GM21381 (cell line): ENCODE results near the gene PDGFC.

Experiments used
- ATAC-seq: cut with Tn5 transposase; IDR thresholded peaks from one replicate; pipeline ENCODE4 v1.9.1; 2021; ENCODE audit warnings: mild to moderate bottlenecking, moderate library complexity; ENCODE audit not compliant: unreplicated experiment

PDGFC gene

DNA sequence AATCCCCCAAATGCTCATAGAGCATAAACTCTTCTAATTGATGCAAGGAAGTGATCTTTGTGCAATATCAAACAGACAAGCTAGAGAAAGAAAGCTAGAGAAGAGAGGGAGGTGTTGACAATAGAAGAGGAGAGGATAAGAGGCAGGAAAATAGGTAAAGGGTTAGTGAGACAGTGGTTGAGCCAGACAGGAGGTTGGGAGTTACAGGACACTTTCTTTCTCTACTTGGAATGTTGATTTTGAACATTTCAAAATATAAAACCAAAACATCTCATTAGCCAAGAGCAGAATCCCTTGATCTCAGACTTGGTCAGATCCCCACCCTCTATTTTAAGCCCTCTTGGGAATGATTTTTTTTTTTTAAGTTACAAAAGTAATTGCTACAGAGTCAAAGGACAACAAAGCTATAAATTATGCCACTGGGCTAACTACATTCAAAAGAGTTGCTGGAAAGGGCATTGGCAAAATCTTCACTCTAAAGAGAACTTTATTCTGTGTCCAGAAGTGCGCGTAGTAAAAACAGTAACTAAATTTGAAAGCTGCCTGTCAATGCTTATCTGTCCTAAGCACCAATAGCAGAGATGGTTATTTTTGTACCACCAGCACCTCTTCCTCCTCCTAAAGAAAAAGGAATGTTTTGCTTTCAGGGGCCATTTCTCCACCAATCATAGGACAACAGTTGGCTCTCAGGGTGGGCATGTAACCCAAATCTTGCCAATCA, 133.8 kb downstream of the PDGFC start:
- ATAC-seq: no peak

GRCh38 chr4:156832886-156833285, 138.7 kb downstream of the PDGFC start:
- no peak for ATAC-seq

DNA sequence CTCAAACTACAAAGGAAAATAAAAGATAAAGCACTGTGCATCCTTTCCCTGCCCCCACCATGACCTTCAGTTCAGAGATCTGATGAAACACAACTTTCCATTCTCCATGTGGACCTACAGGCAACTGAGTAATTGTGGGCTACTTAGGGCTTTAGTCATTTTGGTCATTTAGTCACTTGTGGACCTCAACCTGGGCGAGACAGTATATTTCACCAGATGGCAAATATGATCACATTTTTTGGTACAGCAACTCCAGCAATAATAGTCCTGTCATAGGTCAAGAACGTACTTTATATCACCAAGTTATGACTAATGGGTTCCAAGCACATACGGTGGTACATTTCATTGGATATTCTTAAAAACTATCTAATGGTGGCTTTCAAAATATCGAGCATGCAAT, 141.2 kb downstream of the PDGFC start:
- no peak for ATAC-seq

- ATAC-seq: no peak
Measured at GRCh38 chr4:156829201-156829873, 142.3 kb downstream of the PDGFC start.

DNA sequence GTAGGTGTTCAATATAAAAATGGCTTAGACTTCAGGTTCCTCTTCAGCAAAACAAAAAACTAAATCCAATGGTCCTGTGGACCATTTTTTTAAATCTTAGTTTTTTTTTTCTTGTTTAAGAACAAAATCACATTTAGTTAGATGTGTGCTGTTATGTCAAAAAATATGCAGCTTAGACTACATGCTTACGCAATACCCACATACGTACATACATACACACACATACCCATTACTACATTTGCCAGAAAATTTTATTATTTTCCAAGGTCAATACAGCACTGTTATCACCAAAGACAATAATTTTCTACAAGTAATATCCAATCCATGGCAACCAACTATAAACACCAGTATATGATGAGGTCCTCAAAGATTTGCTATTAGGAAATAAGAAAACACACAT, 144.1 kb downstream of the PDGFC start:
- ATAC-seq: no peak

DNA sequence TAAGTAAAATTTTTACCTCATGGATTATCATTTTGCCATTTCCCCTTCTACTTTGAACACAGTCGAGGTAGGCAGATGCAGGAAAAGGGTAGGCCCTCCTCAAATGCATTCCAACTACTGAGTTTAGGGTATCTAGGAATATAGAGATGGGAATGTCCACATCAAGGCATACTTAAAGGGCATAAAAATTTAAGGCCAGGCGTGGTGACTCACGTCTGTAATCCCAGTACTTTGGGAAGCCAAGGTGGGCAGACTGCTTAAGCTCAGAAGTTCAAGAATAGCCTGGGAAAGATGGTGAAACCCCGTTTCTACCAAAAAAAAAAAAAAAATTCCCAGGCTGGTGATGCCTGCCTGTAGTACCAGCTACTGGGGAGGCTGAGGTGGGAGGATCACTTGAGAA, 146.5 kb downstream of the PDGFC start:
- no peak for ATAC-seq

- no peak for ATAC-seq
Measured at GRCh38 chr4:156824451-156825060, 147.0 kb downstream of the PDGFC start.

- no peak for ATAC-seq
Measured at GRCh38 chr4:156820931-156821330, 150.7 kb downstream of the PDGFC start.

GRCh38 chr4:156816360-156816755, 155.2 kb downstream of the PDGFC start:
- ATAC-seq: no peak

- no peak for ATAC-seq
Measured at GRCh38 chr4:156815717-156816359, 155.8 kb downstream of the PDGFC start.

GRCh38 chr4:156811963-156812362, 159.6 kb downstream of the PDGFC start:
- no peak for ATAC-seq

GRCh38 chr4:156811286-156811685, 160.3 kb downstream of the PDGFC start:
- no peak for ATAC-seq

- ATAC-seq: no peak
Measured at GRCh38 chr4:156805696-156806095, 165.9 kb downstream of the PDGFC start.

DNA sequence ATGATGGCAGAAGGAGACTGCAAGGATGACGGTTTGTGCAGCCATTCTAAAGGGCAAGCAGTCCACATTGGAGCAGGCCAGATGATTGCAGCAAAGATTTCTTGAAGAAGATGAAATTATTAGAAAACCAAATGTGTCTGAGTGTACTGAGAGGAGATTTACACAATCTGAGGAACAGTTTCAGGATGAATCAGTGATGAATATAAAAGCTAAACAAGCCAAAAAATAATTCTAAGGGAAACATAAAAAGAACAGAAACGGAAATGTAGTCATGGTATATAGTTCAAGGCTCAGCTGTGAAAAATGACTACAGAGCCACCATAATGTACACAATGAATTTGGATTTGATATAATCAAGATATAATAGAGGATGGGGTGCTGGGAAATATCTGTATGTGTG, 168.5 kb downstream of the PDGFC start:
- no peak for ATAC-seq

GRCh38 chr4:156800463-156800862, 171.1 kb downstream of the PDGFC start:
- ATAC-seq: no peak

DNA sequence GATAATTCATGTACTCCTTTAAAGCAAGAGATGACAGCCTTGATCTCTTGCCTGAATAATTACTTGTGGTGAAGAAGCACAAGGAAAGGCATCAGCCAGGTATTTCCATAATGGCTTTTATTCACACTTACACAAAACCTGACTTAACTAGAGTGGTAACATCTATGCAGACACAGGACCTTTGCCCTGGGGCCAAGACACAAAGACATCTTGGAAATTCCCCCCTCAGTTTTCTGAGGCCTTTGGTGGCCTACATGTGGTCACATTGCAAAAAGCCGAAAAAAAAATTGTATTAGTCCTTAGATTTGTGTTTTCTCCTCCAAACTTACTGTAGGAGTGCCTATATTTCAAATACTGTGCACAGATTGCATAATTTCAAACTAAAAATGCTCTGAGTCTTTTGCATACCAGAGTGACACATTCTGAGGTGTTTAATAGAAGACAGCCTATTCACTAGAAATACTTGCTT, 172.4 kb downstream of the PDGFC start:
- no peak for ATAC-seq

GRCh38 chr4:156798438-156798837, 173.2 kb downstream of the PDGFC start:
- ATAC-seq: no peak

GRCh38 chr4:156797206-156797605, 174.4 kb downstream of the PDGFC start:
- ATAC-seq: no peak

DNA sequence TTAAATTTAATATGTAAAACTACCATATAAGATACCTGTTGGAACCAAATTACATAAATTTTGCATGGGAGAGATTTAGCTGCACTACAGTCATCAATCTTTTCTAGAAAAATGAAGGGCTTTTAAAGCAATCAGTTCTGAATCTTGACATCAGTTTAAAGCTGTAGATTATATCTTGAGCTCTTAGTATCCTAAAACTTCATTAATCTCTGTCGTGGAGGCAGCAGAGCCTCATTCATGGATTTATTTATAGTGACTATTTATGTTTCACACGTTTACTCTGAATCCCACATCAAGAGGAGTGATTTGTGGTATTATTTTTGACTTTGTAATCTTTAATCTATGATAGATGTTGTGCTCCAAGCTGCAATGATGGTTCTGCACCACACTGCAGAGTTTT, 175.9 kb downstream of the PDGFC start:
- no peak for ATAC-seq

- no peak for ATAC-seq
Measured at GRCh38 chr4:156794863-156795262, 176.7 kb downstream of the PDGFC start.

DNA sequence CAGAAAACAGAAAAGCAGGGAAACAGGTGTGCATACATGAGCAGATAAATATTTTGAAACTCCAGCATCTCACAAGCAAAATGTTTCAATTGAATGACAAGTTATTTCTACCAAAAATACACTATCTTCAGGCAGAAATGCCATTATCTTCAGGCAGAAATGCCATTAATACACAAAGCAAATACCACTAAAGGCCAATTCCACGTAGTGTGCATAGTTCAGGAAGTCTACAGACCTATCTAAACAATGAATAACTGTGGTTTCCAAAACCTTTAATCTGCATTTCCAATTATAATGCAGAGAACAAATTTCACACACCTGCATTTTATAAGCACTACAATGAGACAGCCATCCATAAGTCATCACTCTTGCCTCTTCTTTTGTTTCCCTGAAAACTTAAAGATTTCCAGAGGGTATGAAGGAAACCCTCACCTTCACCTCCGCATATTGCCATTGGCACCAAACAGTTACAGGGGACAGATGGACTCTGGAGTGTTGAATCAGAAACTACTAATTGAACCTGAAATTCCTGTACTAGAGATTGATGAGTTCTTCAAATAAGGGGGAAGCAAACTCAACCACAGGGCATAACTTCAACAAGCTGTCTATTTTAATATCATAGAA, 179.0 kb downstream of the PDGFC start:
- ATAC-seq: no peak
